Purkinje cell (primary cell): Measurements from ENCODE around the gene SPN. TPM values are rescaled to one million over a fixed set of nuclear protein-coding genes. Genes with fewer than 3 reads are reported as not detected.

ENCODE experiments used
- polyA plus RNA-seq: library from polyadenylated mRNA; unstranded; fragments of >200 nt; fragmentation: Nextera tagmentation; gene quantifications from 2 replicates; pipeline ENCODE4 v1.2.1, GENCODE V29; 2014

The SPN gene, protein sequence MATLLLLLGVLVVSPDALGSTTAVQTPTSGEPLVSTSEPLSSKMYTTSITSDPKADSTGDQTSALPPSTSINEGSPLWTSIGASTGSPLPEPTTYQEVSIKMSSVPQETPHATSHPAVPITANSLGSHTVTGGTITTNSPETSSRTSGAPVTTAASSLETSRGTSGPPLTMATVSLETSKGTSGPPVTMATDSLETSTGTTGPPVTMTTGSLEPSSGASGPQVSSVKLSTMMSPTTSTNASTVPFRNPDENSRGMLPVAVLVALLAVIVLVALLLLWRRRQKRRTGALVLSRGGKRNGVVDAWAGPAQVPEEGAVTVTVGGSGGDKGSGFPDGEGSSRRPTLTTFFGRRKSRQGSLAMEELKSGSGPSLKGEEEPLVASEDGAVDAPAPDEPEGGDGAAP
- not detected in 2 replicates for polyA plus RNA-seq

GRCh38 chr16:29663016-29663806 lies at the start of gene SPN:
TSS of gene SPN (plus strand) at chr16:29663247. CDS start at chr16:29663729, 482 bp downstream.

DNA sequence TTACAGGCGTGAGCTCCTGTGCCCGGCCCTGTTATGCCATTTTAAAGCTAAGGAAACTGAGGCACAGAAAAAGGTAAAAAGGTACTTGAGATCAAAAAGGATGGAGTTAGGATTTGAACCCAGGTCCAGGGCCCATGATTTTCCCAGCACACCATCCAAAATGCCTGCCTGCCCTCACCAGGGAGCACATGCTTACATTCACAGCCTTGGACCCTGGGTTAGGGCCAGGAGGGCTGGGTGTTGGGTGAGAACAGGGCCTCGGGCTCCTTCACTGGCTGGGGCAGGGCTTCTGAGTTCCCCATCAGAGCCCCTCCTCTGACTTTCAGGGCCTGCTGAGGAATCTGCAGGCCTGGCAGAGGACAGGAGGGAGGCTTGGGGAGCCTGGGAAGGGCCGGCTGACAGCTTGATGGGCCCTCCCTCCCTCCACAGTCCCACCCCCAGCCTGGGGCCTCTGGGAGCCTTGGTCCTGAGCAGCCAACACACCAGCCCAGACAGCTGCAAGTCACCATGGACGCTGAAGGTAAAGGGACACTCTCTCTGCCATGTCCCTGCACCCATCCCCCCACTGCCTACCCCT lies 15.7 kb downstream of the SPN start, which contains the start of gene QPRT:
Gene QPRT (plus strand): TSS at position 490 of the 577 bp plus-strand sequence. CDS start 18 bp downstream, at position 508.

Other genes starting within 250 kb of the SPN start
- 0.36 and 0.75 TPM in 2 replicates for gene BOLA2, start 208.9 kb upstream of the SPN start, polyA plus RNA-seq
- gene SLX1B, start 208.7 kb upstream of the SPN start, polyA plus RNA-seq: 2.6 and 6.1 TPM in 2 replicates
- 0.46 and 1.4 TPM in 2 replicates for gene SULT1A4, start 203.3 kb upstream of the SPN start, polyA plus RNA-seq
- gene NPIPB12, start 156.8 kb upstream of the SPN start, polyA plus RNA-seq: 8.1 and 18.4 TPM in 2 replicates
- 1.3 and 2.5 TPM in 2 replicates for gene QPRT, start 15.9 kb downstream of the SPN start, polyA plus RNA-seq
- not detected in 2 replicates for gene C16orf54, start 82.7 kb downstream of the SPN start, polyA plus RNA-seq
- not detected in 2 replicates for gene ZG16, start 115.0 kb downstream of the SPN start, polyA plus RNA-seq
- gene KIF22, start 127.5 kb downstream of the SPN start, polyA plus RNA-seq: 19.1 and 28.6 TPM in 2 replicates
- 2.0 and 5.5 TPM in 2 replicates for gene MAZ, start 143.3 kb downstream of the SPN start, polyA plus RNA-seq
- 0.83 and 7.5 TPM in 2 replicates for gene PRRT2, start 148.9 kb downstream of the SPN start, polyA plus RNA-seq
- gene PAGR1, start 152.9 kb downstream of the SPN start, polyA plus RNA-seq: 5.4 and 6.4 TPM in 2 replicates
- 0.56 and 0.76 TPM in 2 replicates for gene MVP, start 157.2 kb downstream of the SPN start, polyA plus RNA-seq
- gene CDIPT, start 200.0 kb downstream of the SPN start, polyA plus RNA-seq: 38.9 and 58.0 TPM in 2 replicates
- gene SEZ6L2, start 236.3 kb downstream of the SPN start, polyA plus RNA-seq: 97.4 and 138 TPM in 2 replicates
- 5.0 and 9.3 TPM in 2 replicates for gene ASPHD1, start 237.2 kb downstream of the SPN start, polyA plus RNA-seq